ENCODE data around the gene ABLIM3.
A peak's percentile ranks its signal among the peaks of the same experiment; 100 is the strongest.

The ABLIM3 gene

DNA sequence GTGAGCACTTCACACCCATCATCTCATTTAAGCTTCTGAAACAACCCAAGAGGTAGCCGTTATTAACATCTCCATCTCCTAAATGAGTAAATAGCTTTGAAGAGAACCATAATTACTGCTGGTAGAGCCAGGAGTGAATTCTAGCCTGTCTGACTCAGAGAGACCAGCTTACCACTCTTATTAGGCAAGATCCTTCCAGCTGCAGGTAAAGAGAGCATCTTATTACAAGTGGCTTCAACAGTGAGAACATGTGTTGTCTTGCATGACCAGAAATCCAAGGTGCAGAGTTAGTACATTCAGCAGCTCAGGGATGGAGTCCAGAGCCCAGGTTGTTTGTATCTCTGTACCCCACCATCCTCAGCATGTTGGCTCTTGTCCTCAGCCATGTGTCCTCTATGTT, 119.5 kb downstream of the ABLIM3 start:
- Histone ChIP-seq H3K36me3 (ENCODE audit: low read depth) (no peaks in the 10 kb centered on the region), H3K27me3 (ENCODE audit: insufficient read depth, poor library complexity, severe bottlenecking) (no peaks in the 10 kb centered on the region), H3K4me1 (ENCODE audit: insufficient read depth, poor library complexity, severe bottlenecking) (peaks cover 28% of the 10 kb centered on the region), H3K9me3 (ENCODE audit: severe bottlenecking) (no peaks in the 10 kb centered on the region), H3K27ac (ENCODE audit: poor library complexity, severe bottlenecking) (no peak overlapping the region), H3K4me3 (ENCODE audit: severe bottlenecking) (no peak overlapping the region)
- ATAC-seq (ENCODE audit: low read depth) (peak; percentile 82), DNase-seq (ENCODE audit: low spot score) (no peak)
- no peak for TF ChIP-seq CTCF (IDR thresholded peaks at IDR 0.05; ENCODE audit: poor library complexity, severe bottlenecking)

DNA sequence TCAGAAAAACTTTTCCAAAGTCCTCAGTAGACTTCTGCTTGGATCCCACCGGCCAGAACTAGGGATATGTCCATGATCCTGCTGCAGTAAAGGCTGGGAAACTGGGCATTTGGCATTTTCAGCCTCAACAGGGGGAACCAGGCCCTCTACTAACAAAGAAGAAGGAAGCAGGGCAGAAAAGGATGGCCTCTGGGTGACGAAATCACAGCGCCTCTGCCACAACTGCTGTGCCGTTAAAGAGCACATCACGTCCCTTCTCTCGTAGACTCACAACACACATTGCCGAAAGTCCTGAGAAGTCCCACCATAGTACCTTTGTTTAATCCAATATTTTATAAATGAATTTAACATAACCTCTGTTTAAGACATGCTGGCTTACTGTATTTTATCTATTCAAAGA, 120.0 kb downstream of the ABLIM3 start:
- Histone ChIP-seq H3K27me3 (ENCODE audit: insufficient read depth, poor library complexity, severe bottlenecking) (no peaks in the 10 kb centered on the region), H3K27ac (ENCODE audit: poor library complexity, severe bottlenecking) (no peak overlapping the region), H3K36me3 (ENCODE audit: low read depth) (no peaks in the 10 kb centered on the region), H3K9me3 (ENCODE audit: severe bottlenecking) (no peaks in the 10 kb centered on the region), H3K4me3 (ENCODE audit: severe bottlenecking) (no peak overlapping the region), H3K4me1 (ENCODE audit: insufficient read depth, poor library complexity, severe bottlenecking) (peaks cover 26% of the 10 kb centered on the region)
- TF ChIP-seq CTCF (IDR thresholded peaks at IDR 0.05; ENCODE audit: poor library complexity, severe bottlenecking), result no peak
- ATAC-seq (ENCODE audit: low read depth) (no peak), DNase-seq (ENCODE audit: low spot score) (no peak)

- no peaks in the 10 kb centered on the region for H3K36me3 ChIP-seq (ENCODE audit: low read depth)
- no peak for TF ChIP-seq CTCF (IDR thresholded peaks at IDR 0.05; ENCODE audit: poor library complexity, severe bottlenecking)
- H3K9me3 ChIP-seq (ENCODE audit: severe bottlenecking), result no peaks in the 10 kb centered on the region
- no peak overlapping the region for H3K27ac ChIP-seq (ENCODE audit: poor library complexity, severe bottlenecking)
- H3K27me3 ChIP-seq (ENCODE audit: insufficient read depth, poor library complexity, severe bottlenecking), result no peaks in the 10 kb centered on the region
- ATAC-seq (ENCODE audit: low read depth), result no peak
- peaks cover 18% of the 10 kb centered on the region for H3K4me1 ChIP-seq (ENCODE audit: insufficient read depth, poor library complexity, severe bottlenecking)
- H3K4me3 ChIP-seq (ENCODE audit: severe bottlenecking), result no peak overlapping the region
- DNase-seq (ENCODE audit: low spot score), result no peak
Observed at GRCh38 chr5:149262315-149262714, 121.0 kb downstream of the ABLIM3 start.

DNA sequence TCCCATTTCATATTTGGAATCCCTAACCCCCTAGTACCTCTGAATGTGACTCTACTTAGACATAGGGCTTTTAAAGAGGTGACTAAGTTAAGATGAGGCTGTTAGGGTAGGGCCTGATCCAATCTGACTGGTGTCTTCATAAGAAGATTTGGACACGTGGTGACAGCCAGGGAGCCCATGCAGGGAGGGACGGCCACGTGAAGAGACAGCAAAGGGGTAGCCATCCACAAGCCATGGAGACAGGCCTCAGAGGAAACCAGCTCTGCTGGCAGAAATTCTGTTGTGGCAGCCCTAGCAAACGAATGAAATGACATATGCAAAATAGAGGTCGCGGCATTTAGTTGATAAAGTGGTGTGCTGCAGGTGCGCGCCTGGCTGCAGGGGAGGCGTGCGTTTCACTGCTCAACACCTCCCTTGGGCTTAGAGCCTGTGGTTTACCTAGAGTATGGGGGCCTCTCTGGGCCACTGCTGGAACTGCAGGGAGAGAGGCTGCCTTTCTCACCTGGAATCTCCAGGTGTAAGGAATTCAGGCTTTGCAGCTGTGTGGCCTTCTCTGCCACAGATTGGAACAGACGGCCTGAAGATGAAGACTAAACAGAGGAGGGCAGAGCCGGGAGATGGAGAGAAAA, 123.3 kb downstream of the ABLIM3 start:
- Histone ChIP-seq H3K4me1 (ENCODE audit: insufficient read depth, poor library complexity, severe bottlenecking) (peaks cover 9% of the 10 kb centered on the region), H3K9me3 (ENCODE audit: severe bottlenecking) (no peaks in the 10 kb centered on the region), H3K27ac (ENCODE audit: poor library complexity, severe bottlenecking) (no peak overlapping the region), H3K27me3 (ENCODE audit: insufficient read depth, poor library complexity, severe bottlenecking) (no peaks in the 10 kb centered on the region), H3K4me3 (ENCODE audit: severe bottlenecking) (no peak overlapping the region), H3K36me3 (ENCODE audit: low read depth) (no peaks in the 10 kb centered on the region)
- no peak for DNase-seq (ENCODE audit: low spot score)
- ATAC-seq (ENCODE audit: low read depth), result peak; percentile 70
- peak; percentile 64 for TF ChIP-seq CTCF (IDR thresholded peaks at IDR 0.05; ENCODE audit: poor library complexity, severe bottlenecking)

DNA sequence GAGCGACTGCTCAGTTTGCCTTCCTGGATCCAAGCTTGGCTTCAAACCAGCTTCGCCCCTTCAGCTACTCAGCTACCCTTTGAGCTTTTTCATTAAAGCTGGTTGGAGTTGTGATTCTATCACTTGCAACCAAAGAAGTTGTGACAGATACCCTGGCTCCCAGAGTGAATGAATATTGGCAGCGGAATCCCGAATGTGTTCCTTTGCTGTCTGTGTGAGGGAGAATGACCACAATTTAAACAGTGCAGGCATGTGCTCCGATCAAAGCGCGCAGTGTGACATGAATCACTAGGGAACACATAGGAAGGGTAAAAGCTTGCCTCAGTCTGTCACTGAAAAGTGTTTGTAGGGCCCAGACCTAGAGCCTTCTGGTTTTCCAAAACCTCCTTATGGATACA, 123.8 kb downstream of the ABLIM3 start:
- TF ChIP-seq CTCF (IDR thresholded peaks at IDR 0.05; ENCODE audit: poor library complexity, severe bottlenecking), result peak; percentile 46
- Histone ChIP-seq H3K27ac (ENCODE audit: poor library complexity, severe bottlenecking) (no peak overlapping the region), H3K9me3 (ENCODE audit: severe bottlenecking) (no peaks in the 10 kb centered on the region), H3K36me3 (ENCODE audit: low read depth) (no peaks in the 10 kb centered on the region), H3K4me1 (ENCODE audit: insufficient read depth, poor library complexity, severe bottlenecking) (peaks cover 9% of the 10 kb centered on the region), H3K4me3 (ENCODE audit: severe bottlenecking) (no peak overlapping the region), H3K27me3 (ENCODE audit: insufficient read depth, poor library complexity, severe bottlenecking) (no peaks in the 10 kb centered on the region)
- no peak for DNase-seq (ENCODE audit: low spot score)
- no peak for ATAC-seq (ENCODE audit: low read depth)
